Activated T-helper 2 cell treated with anti-CD3 and anti-CD28 coated beads, Interferon-gamma antibody, Interleukin-2, Interleukin-4, amounts not matched to agents 10 μg/mL and 5 μg/mL and 100 μg/mL, durations not matched to agents 14 hours and 24 hours and 36 hours (primary cell): Measurements from ENCODE around the gene NAT8L. TPM values are rescaled to one million over a fixed set of nuclear protein-coding genes. Genes with fewer than 3 reads are reported as not detected.

Experiments used
- DNase-seq: peaks from one replicate; pipeline ENCODE4 v3.0.0; 2021; ENCODE audit warnings: low spot score
- H3K27ac Mint-ChIP-seq: one replicate; pipeline ENCODE4 v1.8.0; 2021; ENCODE audit warnings: mixed read lengths
- H3K27me3 Mint-ChIP-seq: one replicate; pipeline ENCODE4 v1.8.0; 2021; ENCODE audit warnings: low read depth, mixed read lengths
- H3K36me3 Mint-ChIP-seq: one replicate; pipeline ENCODE4 v1.8.0; 2021; ENCODE audit warnings: low read depth, mixed read lengths
- H3K4me1 Mint-ChIP-seq: one replicate; pipeline ENCODE4 v1.8.0; 2021; ENCODE audit warnings: low read depth, mixed read lengths
- H3K4me3 Mint-ChIP-seq: one replicate; pipeline ENCODE4 v1.8.0; 2021; ENCODE audit warnings: low read depth, mild to moderate bottlenecking, moderate library complexity, mixed read lengths
- H3K9me3 Mint-ChIP-seq: one replicate; pipeline ENCODE4 v1.8.0; 2021; ENCODE audit warnings: mixed read lengths
- intact Hi-C: fragments of 100-400 bp; cut with micrococcal nuclease; formaldehyde crosslinking; loops from one replicate; pipeline ENCODE4 v1.15.1; 2023
- total RNA-seq: library from RNA; stranded (reverse); gene quantifications from 2 replicates; pipeline ENCODE4 v1.2.3, GENCODE V29; 2022

NAT8L gene
- total RNA-seq, 1 donor from 2014 or later: 3.5 TPM

DNA sequence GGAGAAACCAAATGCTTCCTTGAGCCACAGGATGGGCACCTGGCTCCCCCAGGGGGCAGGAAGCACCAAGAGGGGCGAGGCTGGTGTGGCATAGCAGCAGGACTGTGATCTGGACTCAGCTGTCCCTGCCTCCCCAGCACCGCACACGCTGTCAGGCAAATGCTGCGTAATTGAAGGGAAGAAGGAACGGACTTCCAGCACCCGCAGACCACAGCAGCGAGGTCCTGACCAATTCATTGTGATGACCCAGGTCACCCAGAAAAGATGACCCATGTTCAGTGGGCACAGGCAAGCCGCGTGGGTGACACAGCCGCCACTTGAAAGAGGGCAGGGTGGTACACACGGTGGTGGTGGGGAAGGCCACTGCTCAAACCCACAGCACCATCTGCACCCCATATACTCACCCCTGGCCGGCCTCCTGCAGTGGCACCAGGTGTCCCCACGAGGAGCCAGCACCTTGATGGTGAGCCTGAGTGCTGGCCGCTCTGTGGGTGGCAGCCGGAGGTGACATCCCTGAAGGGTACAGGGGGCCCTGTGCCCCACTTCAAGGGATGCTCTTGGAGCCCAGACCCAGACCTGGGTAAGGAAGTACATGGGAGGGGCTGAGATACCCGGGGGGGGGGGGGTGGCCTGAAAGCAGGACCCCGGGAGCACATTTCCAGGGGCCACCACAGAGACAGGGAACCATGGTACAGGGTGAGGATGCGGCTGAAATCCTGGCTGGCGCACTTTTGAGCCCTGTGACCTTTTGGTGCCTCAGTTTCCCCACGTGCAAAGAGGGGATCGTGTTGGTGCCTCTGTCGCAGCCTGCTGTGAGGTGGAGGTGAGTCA, 11.5 kb downstream of the NAT8L start:
- no peak for DNase-seq
- H3K27me3 Mint-ChIP-seq: no peaks in the 10 kb centered on the region
- intact Hi-C loops: no loop called here

DNA sequence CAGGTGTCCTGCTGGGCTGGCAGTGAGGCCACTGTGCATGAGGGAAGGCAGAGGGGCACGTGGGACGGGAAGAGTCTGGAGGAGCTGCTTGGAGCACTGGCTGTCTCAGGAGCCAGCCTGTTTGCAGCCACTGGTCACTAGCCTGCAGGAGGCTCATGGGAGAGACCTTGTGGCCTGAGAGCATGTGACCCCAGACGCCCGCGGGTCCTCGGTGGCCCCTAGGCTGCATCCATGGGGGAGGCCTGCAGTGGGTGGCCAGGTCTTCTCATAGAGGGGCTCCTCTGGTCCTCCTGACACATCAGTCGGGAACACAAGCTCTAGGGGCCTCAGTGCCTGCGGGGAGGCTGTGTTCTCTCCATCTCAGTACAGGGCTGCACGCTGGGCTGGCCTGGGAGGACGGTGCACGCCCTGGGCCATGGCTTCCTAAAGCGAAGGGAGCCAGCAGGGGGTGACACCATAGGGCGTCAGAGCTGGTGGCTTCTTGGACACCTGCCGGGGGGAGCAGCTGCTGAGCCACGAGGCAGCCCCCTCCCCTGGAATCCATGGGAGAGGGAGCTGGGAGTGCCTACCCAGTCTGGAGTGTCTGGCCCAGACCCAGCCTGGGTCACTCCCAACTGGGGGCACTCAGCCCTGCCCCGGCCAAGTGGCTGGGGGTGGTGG, 12.3 kb downstream of the NAT8L start:
- Mint-ChIP-seq H3K27ac (no peak overlapping the region), H3K4me3 (no peak overlapping the region), H3K27me3 (no peaks in the 10 kb centered on the region), H3K36me3 (no peaks in the 10 kb centered on the region), H3K4me1 (no peaks in the 10 kb centered on the region), H3K9me3 (no peaks in the 10 kb centered on the region)
- no peak for DNase-seq
- intact Hi-C loops: no loop called here

More for the DNA sequence above, 11.5 kb downstream of the NAT8L start:
- H3K27ac Mint-ChIP-seq: no peak overlapping the region
- H3K4me3 Mint-ChIP-seq: no peak overlapping the region
- H3K9me3 Mint-ChIP-seq: no peaks in the 10 kb centered on the region
- no peaks in the 10 kb centered on the region for H3K36me3 Mint-ChIP-seq
- no peaks in the 10 kb centered on the region for H3K4me1 Mint-ChIP-seq

DNA sequence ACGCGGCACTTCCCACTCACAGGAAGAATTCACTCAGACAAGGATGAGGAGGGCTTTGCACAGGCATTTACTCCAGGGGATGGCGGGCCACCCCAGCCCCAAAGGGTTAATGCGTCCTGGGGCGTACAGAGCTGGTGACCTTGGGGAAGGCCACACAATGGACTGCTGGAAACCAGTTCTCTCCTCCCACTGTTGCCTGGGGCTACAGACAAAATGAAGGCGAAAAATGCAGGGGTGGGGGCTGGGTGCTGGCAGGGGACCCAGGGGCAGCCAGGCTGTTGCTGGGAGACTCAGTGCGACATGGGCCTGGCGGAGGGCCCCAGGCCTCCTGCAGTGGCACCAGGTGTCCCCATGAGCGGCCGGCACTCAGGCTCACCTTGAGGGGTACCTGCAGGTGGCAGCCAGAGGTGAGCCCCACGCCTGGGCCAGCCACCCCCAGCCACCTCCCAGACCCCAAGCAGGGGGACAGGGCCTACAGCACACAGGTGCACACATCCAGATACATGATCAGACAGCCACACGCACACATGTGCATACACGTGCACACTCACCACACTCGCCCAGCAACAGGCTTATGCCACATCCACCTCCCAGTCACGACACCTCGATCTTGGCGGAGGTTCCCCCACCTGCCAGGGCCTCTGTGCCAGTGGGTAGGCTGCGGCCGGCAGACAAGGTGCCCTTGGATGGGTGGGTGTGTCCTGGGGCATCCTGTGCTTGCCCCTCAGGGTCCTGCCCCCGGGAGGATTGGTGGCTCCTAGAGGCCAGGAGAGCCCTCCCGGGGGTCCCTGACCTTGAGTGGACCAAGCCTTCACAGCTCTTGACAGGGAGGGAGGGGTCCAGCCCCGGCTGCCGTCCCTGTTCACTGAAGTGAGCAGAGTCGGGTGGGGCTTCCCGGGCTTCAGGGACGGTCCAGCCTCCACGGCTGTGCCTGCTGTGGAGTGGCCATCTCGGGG, 13.1 kb downstream of the NAT8L start:
- no peak overlapping the region for H3K4me3 Mint-ChIP-seq
- no peaks in the 10 kb centered on the region for H3K27me3 Mint-ChIP-seq
- no peaks in the 10 kb centered on the region for H3K9me3 Mint-ChIP-seq
- no peak for DNase-seq
- no peaks in the 10 kb centered on the region for H3K4me1 Mint-ChIP-seq
- no peaks in the 10 kb centered on the region for H3K36me3 Mint-ChIP-seq
- H3K27ac Mint-ChIP-seq: no peak overlapping the region
- intact Hi-C loops: no loop called here

DNA sequence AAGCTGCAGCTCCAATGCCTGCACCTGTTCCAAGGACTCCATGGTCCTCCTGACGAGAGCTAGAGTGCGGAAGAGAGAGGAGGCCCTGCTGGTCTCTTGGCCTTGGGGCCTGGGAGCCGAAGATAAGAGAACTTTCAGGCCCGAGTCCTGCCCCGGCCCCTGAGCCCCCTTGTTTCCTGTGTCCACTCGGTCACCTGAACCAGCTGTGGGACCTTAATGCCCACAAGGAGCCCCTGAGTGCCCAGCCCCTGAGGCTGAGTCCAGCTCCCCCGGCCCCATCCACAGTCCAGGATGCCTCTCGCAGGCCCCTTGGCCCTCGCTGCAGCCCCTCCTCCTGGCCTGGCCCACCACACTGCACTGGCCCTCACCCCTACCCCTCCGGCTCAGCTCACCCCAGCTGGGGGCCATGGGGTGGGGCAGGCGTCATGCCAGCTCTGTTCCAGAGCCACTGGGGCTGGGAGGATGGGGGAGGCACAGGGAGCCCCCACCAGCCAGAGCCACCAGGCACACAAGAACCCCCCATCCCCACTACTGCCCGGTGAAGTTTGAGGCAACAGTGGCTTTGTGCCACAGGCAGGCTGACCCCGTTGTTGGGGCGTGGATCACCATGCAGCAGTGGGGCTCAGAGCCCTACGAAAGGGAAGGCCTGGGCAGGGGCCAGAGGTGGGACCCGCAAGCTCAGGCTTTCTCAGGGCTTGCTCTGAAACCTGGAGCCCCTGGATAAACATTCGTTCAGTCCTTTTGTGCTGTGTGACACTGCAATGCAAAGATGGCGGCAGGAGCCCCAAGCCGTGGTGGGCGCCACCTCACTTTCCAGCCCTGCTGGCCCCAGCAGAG, 14.1 kb downstream of the NAT8L start:
- H3K4me1 Mint-ChIP-seq: no peaks in the 10 kb centered on the region
- no peak for DNase-seq
- no peaks in the 10 kb centered on the region for H3K9me3 Mint-ChIP-seq
- H3K27me3 Mint-ChIP-seq: no peaks in the 10 kb centered on the region
- H3K27ac Mint-ChIP-seq: no peak overlapping the region
- H3K4me3 Mint-ChIP-seq: no peak overlapping the region
- no peaks in the 10 kb centered on the region for H3K36me3 Mint-ChIP-seq
- intact Hi-C loops: no loop called here

DNA sequence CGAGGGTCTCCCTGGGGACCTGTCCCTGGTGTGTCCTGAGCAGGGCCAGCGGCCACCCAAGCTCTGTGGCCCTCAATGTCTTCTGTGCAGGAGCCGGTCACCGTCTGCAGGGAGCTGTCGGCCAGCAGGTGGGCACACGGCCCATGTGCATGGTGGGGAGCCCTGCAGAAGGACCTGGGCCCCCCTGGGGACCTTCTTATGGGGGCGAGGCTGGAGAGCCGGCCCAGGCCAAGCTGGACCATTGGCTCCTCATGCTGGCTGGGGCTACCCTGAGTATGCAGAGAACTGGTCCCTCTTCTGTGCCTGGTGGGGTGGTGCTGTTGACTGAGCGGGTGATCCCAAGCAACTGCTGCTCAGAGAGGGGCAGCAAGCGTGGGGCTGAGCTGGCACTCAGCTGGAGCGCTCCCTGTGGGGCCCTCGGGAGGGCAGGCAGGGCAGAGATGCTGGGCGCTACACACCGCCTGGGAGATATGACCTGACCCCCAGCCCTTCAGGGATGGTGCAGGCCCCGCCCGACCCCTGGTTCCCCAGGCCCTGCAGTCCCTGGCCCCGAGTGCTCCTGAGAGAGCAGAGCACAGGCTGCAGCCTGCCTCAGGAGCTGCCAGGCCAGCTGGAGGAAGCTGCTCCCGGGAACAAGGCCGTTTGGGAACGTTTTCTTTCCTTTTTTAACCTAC, 14.8 kb downstream of the NAT8L start:
- no peaks in the 10 kb centered on the region for H3K9me3 Mint-ChIP-seq
- H3K36me3 Mint-ChIP-seq: no peaks in the 10 kb centered on the region
- no peaks in the 10 kb centered on the region for H3K4me1 Mint-ChIP-seq
- H3K27me3 Mint-ChIP-seq: no peaks in the 10 kb centered on the region
- H3K27ac Mint-ChIP-seq: no peak overlapping the region
- intact Hi-C loops: no loop called here
- no peak overlapping the region for H3K4me3 Mint-ChIP-seq
- no peak for DNase-seq

DNA sequence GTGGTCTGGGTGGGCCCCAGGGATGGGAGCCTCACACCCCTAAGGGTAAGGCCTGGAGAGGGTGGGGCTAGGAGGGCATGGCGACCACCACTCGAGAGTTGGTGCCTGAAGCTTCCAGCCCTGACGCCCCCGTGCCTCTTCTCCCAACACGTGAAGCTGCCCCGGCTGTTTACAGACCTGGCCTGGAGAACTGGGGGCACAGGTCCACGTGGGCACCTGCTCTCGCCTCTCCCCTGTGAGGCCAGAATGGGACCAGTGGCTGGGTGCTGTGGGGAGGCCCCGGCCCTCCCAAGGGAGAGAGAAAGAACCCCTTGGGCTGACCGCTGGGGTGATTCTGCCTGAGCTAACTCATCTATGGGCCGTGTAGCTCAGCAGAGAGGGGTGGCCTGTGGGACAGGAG, 15.5 kb downstream of the NAT8L start:
- no peaks in the 10 kb centered on the region for H3K4me1 Mint-ChIP-seq
- no peak overlapping the region for H3K27ac Mint-ChIP-seq

DNA sequence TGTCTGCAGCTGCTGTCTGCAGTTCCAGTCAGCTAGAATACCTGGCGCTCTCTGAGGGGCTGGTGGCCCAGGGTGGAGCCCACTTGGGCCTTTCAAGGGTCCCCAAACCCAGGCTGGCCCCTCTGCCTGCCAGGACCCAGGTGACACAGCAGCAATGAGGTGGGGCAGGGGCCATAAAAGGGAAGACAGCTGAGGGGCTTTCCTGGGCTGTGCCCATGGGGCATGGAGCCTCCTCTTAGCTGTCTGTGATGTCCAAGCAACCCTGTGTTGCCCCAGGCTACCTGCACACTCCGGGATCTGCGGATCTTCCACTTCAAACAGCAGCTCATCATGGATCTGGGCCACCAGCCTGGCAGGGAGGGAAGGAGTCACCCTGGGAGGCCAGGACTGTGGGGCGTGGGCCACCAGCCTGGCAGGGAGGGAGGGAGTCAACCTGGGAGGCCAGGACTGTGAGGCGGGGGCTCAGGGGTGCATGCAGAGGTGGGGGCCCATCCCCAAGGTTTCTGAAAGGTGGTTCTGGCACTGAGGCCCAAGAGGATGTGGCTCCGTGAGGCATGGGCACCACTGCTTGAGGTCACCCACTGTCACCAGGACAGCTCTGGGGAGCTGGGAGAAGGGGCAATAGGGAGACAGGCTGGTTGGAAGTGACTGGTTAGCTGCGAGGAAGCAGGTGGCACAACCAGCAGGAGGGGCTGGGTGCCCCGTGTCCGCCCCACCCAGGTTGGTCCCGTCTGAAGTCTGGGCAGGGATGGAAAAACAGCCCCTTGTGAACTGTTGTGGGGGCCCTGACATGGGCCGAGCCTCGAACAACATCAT, 16.3 kb downstream of the NAT8L start:
- Mint-ChIP-seq H3K27me3 (no peaks in the 10 kb centered on the region), H3K4me1 (no peaks in the 10 kb centered on the region), H3K9me3 (no peaks in the 10 kb centered on the region), H3K27ac (no peak overlapping the region), H3K36me3 (no peaks in the 10 kb centered on the region), H3K4me3 (no peak overlapping the region)
- no peak for DNase-seq
- intact Hi-C loops: no loop called here

More for the DNA sequence above, 15.5 kb downstream of the NAT8L start:
- H3K36me3 Mint-ChIP-seq: no peaks in the 10 kb centered on the region
- DNase-seq: no peak
- no peaks in the 10 kb centered on the region for H3K27me3 Mint-ChIP-seq
- H3K4me3 Mint-ChIP-seq: no peak overlapping the region
- no peaks in the 10 kb centered on the region for H3K9me3 Mint-ChIP-seq
- intact Hi-C loops: no loop called here

DNA sequence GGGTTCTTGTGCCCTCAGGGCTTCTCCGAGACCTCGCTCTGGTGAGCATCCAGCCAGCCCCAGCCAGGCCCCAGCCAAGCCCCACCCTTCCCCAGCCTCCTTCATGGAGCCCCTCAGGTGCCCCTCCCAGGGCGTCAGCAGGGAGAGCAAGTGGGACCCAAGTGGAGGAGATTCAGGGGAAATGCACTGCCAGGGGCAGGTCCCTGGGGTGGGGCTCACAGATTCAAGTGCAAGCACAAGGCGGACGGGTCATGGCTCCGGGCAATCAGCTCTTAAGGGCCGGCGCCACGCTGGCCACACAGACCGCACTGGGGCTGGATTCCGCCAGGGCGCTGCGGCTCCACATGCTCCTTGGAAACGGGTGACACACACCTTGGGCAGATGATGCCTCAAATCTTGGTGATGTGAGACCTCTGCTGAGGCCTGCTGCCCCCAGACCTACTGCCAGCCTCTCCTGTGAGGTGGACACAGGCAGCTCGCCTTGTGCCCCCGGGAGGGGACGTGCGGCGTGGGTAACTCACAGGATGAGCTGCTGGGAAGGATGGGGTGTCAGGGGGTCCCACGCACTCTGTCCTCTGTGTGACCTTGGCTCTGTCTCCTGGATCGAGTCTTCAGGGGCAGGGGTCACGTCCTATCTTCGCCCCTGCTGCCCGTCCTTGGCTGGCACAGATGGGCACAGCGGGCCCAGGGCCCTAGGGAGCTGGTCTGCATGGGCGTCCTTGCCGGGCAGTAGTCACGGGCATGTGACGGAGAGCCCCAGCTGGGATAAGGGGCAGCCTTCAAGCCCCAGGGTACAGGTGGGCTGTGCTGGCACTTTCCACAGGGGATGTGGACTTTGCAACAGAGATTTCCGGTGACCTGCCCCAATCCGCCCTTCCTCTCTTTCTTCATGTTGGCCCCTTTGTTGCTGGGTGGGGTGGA, 17.1 kb downstream of the NAT8L start:
- Mint-ChIP-seq H3K36me3 (no peaks in the 10 kb centered on the region), H3K27me3 (no peaks in the 10 kb centered on the region), H3K27ac (no peak overlapping the region), H3K4me1 (no peaks in the 10 kb centered on the region), H3K9me3 (no peaks in the 10 kb centered on the region), H3K4me3 (no peak overlapping the region)
- DNase-seq: no peak
- intact Hi-C loops: no loop called here

DNA sequence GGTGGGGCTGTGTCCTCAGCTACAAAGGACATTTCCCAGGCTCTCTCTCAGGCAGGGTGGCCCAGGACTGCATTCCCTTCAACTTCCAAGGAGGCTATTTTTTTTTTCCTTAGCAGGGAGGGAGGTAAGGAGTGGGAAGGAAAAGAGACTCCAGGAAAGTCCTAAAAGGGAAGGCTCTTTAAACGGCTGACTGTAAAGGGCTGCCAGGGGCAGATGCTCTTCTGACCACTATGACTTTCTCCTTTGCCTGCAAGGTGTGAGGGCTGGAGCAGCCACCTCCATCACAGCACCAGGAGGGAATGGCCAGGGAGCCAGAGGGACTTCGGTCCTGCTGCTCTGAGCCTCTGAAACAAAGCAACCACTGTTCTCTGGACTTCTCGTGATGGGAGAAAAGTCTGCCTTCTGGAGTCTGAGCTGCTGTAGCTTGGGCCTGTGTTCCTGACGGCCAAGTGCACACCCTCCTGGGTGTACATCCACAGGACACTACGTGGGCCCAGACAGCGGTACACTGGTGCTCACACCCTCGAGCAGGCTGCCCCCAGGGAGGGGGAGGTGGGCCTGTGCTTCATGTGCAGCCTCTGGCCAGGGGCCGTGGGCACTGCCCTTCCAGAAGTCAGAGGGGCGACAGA, 17.9 kb downstream of the NAT8L start:
- H3K4me1 Mint-ChIP-seq: no peaks in the 10 kb centered on the region

More for the DNA sequence above, 17.9 kb downstream of the NAT8L start:
- H3K9me3 Mint-ChIP-seq: no peaks in the 10 kb centered on the region
- no peak for DNase-seq
- no peak overlapping the region for H3K27ac Mint-ChIP-seq
- intact Hi-C loops: no loop called here
- H3K36me3 Mint-ChIP-seq: no peaks in the 10 kb centered on the region
- H3K27me3 Mint-ChIP-seq: no peaks in the 10 kb centered on the region
- no peak overlapping the region for H3K4me3 Mint-ChIP-seq
